Inflammatory macrophage (primary cell): ENCODE measurements around the gene C6orf62.
"Not testable (repeated sequence)": the region's sequence is repeated elsewhere in the genome, so short reads cannot be mapped to it uniquely, and the experiment has no call there.

ENCODE experiments used
- DNase-seq, 2 donors: peaks; one replicate each; pipeline ENCODE4 v3.0.0-alpha.2; 2020 to 2022

The C6orf62 gene

DNA sequence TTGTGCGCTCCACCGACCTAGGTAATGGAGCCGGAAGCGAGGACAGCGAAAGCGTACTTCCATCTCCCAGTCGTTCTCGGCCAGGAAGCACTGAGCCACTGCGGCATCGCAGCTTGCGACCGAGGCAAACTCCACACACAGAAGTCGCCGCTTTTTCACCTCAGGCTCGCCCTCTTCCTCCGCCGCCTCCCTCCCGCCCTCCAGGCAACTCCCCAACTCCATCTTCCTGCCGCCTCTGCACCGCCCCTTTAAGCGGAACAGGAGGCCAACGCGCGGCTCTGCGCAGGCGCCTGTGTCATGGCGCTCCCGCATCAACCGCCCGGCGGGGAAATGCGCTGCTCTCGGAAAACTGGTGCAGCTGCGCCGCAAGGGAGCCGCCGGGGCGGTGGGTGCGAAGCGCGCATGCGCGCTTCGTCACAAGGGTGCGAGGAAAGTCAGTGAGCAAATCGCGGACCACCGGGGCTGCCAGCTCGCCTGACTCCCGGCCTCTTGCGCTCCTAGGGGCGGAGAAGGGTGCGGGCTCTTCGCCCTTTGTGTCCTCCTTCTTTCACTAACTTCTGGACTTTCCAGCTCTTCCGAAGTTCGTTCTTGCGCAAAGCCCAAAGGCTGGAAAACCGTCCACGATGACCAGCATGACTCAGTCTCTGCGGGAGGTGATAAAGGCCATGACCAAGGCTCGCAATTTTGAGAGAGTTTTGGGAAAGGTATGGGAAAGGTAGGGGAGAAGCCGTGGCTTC is 52.1 kb downstream of the C6orf62 start, which contains the start of the genes ACOT13 and TDP2:
ACOT13 (plus strand) TSS at position 437 of the 737 bp plus-strand sequence; CDS start at position 624, 187 bp downstream.
TDP2 (minus strand) TSS at position 259 of the 737 bp plus-strand sequence; CDS start at position 222, 37 bp downstream.
- peak; percentile 98 to 99 for DNase-seq

- peak in 1 of 2 donors; percentile 44 for DNase-seq
Measured at GRCh38 chr6:24666097-24666640, 52.8 kb downstream of the C6orf62 start.

GRCh38 chr6:24664046-24664987 is 54.6 kb downstream of the C6orf62 start:
- DNase-seq: no peak

- DNase-seq: no peak
Measured at GRCh38 chr6:24663189-24663588, 55.8 kb downstream of the C6orf62 start.

- no peak for DNase-seq
Measured at GRCh38 chr6:24662236-24662635, 56.7 kb downstream of the C6orf62 start.

- DNase-seq: not testable (repeated sequence)
Measured at GRCh38 chr6:24661759-24662158, 57.2 kb downstream of the C6orf62 start.

DNA sequence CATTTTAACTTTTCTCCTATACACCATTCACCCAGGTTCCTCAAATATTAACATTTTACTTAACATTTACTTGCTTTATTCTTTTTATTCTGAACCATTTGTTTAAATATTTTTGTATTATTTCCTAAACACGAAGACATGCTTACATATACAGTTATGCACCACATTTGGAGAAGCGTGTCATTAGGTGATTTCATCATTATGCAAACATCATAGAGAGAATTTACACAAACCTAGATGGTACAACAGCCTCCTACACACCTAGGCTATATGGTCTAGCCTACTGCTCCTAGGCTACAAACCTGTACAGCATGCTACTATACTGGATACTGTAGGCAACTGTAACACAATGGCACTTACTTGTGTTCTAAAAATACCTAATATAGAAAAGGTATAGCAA is 58.8 kb downstream of the C6orf62 start:
- DNase-seq: peak; percentile 62 to 70

DNA sequence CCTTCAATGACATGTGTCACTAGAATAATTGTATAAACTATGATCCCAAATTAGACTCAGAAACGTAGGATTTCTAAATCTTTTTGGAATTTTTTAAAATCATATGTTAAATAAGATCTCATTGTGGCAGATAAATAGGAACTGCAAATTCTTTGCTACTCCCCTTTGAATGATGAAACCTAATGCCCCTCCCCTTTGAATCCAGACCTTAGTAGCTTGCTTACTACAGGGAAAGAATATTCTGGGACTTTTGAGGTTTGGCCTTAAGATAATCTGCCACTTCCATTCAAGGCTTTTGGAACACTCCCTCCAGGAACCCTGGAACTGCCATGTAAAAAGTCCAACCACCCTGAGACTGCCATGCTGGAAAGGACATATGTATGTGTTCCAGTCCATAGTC is 59.4 kb downstream of the C6orf62 start:
- DNase-seq: peak; percentile 47 to 68

GRCh38 chr6:24658573-24659560 is 60.1 kb downstream of the C6orf62 start:
- peak; percentile 96 to 97 for DNase-seq

- DNase-seq: no peak
Measured at GRCh38 chr6:24655215-24655614, 63.7 kb downstream of the C6orf62 start.
